ENCODE data around the gene ABTB2. TPM values are rescaled to one million over a fixed set of nuclear protein-coding genes. Genes with fewer than 3 reads are reported as not detected.

The ABTB2 gene
- polyA plus RNA-seq, 1 donor (not counting 4 experiments of a cell fraction or from before 2014, with no cell fraction given) = 1.0 TPM

DNA sequence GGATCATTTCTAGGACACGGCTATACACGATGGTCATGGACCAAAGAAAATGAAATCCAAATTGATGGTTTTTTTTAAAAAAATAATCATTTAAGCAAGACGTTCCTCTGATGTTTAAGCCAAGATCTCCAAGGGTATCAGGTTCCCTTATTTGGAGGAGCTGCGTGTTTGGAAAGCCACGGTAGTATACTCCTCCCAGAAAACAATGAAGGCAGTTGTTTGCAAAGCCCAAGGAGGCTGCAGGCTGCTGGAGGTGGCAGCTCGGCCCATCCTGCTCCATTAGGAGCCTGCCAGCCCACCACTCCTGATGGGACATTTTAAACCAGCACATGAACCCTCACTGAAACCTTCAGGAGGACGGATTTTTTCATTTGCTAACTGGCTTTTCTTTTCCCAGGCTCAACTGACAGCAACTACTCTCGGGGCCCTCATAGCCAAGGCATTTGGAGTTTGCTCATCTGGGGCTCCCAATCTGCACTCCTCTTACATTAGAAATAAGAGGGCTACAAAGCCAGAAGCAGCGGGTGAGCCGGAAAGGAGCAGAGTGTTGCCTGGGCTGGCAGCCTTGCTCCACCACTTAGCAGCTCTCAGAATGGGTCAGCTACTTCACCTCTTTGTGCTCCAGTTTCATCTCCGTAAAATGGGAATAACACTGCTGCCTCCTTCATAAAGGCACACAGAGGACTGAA lies 58.4 kb downstream of the ABTB2 start:
- Histone ChIP-seq H3K27me3 (ENCODE audit: control insufficient read depth, extremely low read depth, insufficient read depth, low read length) (no peaks in the 10 kb centered on the region), H3K27ac (ENCODE audit: control insufficient read depth, insufficient read depth, low read length) (no peak overlapping the region), H3K9ac (ENCODE audit: control insufficient read depth, extremely low read depth, insufficient read depth, low read length) (no peak overlapping the region), H2AFZ (ENCODE audit: control insufficient read depth, low read length) (no peak overlapping the region), H3K4me3 (ENCODE audit: control insufficient read depth in 2 of 3, extremely low read depth in 1 of 3, insufficient read depth in 2 of 3, low read depth in 1 of 3, low read length in 3 of 3) (no peak overlapping the region), H3K4me2 (ENCODE audit: control insufficient read depth, extremely low read depth, insufficient read depth, low read depth, low read length) (no peak overlapping the region), H3K4me1 (ENCODE audit: control insufficient read depth, extremely low read depth, insufficient read depth, low read length) (no peaks in the 10 kb centered on the region), H3K79me2 (ENCODE audit: control insufficient read depth, insufficient read depth, low read length) (no peaks in the 10 kb centered on the region), H3K9me3 (ENCODE audit: control insufficient read depth, low read depth, low read length) (no peaks in the 10 kb centered on the region), H3K36me3 (ENCODE audit: control insufficient read depth in 2 of 2, extremely low read depth in 1 of 2, insufficient read depth in 2 of 2, low read length in 2 of 2) (no peaks in the 10 kb centered on the region), H4K20me1 (ENCODE audit: control insufficient read depth, extremely low read depth, insufficient read depth, low read length) (no peaks in the 10 kb centered on the region), H3K9me1 (ENCODE audit: control insufficient read depth, extremely low read depth, insufficient read depth, low read length) (no peaks in the 10 kb centered on the region)
- TF ChIP-seq, protein P1, sequence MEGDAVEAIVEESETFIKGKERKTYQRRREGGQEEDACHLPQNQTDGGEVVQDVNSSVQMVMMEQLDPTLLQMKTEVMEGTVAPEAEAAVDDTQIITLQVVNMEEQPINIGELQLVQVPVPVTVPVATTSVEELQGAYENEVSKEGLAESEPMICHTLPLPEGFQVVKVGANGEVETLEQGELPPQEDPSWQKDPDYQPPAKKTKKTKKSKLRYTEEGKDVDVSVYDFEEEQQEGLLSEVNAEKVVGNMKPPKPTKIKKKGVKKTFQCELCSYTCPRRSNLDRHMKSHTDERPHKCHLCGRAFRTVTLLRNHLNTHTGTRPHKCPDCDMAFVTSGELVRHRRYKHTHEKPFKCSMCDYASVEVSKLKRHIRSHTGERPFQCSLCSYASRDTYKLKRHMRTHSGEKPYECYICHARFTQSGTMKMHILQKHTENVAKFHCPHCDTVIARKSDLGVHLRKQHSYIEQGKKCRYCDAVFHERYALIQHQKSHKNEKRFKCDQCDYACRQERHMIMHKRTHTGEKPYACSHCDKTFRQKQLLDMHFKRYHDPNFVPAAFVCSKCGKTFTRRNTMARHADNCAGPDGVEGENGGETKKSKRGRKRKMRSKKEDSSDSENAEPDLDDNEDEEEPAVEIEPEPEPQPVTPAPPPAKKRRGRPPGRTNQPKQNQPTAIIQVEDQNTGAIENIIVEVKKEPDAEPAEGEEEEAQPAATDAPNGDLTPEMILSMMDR (optimal IDR thresholded peaks at IDR 0.05 in 1 of 3, IDR thresholded peaks at IDR 0.05 in 1 of 3, conservative IDR thresholded peaks at IDR 0.05 in 1 of 3; ENCODE audit: extremely low read depth in 1 of 3, insufficient read depth in 2 of 3, low read length in 3 of 3) = no peak
- dilution Hi-C loops (cut with MboI; ENCODE audit: extremely low pct_ligation_motif_present, low sequenced_read_pairs) = no loop called here
- no peak for FAIRE-seq
- DNase-seq (ENCODE audit: low read depth, low spot score) = no peak

DNA sequence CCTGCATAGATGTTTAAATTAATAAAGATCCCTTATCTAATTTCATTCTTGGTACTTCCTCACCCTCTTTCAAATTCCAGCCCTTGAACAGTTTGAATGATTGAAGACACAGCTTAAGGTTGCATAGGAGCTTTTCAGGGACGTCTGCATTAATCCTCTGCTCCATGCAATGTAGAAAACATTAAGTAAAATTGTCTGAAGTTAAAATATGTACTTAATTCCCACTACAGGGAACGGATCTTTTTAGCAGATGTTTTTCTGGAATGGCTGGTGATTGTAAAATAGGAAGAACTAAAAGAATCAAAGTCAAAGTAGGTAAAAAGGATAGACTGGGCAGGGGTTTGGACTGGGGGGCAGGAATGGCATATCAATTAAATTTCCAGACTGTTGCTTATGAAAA lies 58.9 kb downstream of the ABTB2 start:
- Histone ChIP-seq H3K27ac (ENCODE audit: control insufficient read depth, insufficient read depth, low read length) (no peak overlapping the region), H3K4me3 (ENCODE audit: control insufficient read depth in 2 of 3, extremely low read depth in 1 of 3, insufficient read depth in 2 of 3, low read depth in 1 of 3, low read length in 3 of 3) (no peak overlapping the region), H3K9me1 (ENCODE audit: control insufficient read depth, extremely low read depth, insufficient read depth, low read length) (no peaks in the 10 kb centered on the region), H3K36me3 (ENCODE audit: control insufficient read depth in 2 of 2, extremely low read depth in 1 of 2, insufficient read depth in 2 of 2, low read length in 2 of 2) (no peaks in the 10 kb centered on the region), H3K27me3 (ENCODE audit: control insufficient read depth, extremely low read depth, insufficient read depth, low read length) (no peaks in the 10 kb centered on the region), H3K9me3 (ENCODE audit: control insufficient read depth, low read depth, low read length) (no peaks in the 10 kb centered on the region), H3K9ac (ENCODE audit: control insufficient read depth, extremely low read depth, insufficient read depth, low read length) (no peak overlapping the region), H3K4me2 (ENCODE audit: control insufficient read depth, extremely low read depth, insufficient read depth, low read depth, low read length) (no peak overlapping the region), H4K20me1 (ENCODE audit: control insufficient read depth, extremely low read depth, insufficient read depth, low read length) (no peaks in the 10 kb centered on the region), H2AFZ (ENCODE audit: control insufficient read depth, low read length) (no peak overlapping the region), H3K4me1 (ENCODE audit: control insufficient read depth, extremely low read depth, insufficient read depth, low read length) (no peaks in the 10 kb centered on the region), H3K79me2 (ENCODE audit: control insufficient read depth, insufficient read depth, low read length) (no peaks in the 10 kb centered on the region)
- TF ChIP-seq, protein P1 (optimal IDR thresholded peaks at IDR 0.05 in 1 of 3, IDR thresholded peaks at IDR 0.05 in 1 of 3, conservative IDR thresholded peaks at IDR 0.05 in 1 of 3; ENCODE audit: extremely low read depth in 1 of 3, insufficient read depth in 2 of 3, low read length in 3 of 3) = no peak
- TF ChIP-seq EZH2 (IDR thresholded peaks at IDR 0.05; ENCODE audit: low read length) = no peak
- FAIRE-seq (no peak), DNase-seq (ENCODE audit: low read depth, low spot score) (no peak)
- dilution Hi-C loops (cut with MboI; ENCODE audit: extremely low pct_ligation_motif_present, low sequenced_read_pairs) = no loop called here

All from keratinocyte (primary cell).